ENCODE measurements around the gene DARS1. TPM values are rescaled to one million over a fixed set of nuclear protein-coding genes. Genes with fewer than 3 reads are reported as not detected.
A peak's percentile ranks its signal among the peaks of the same experiment; 100 is the strongest.

DARS1 gene
- total RNA-seq, 2 donors from 2014 or later, result 53.8 to 72.1 TPM

GRCh38 chr2:136010126-136010525 lies 24.7 kb upstream of the DARS1 start:
- Mint-ChIP-seq H3K4me1 (peaks cover 24% of the 10 kb centered on the region), H3K27me3 (no peaks in the 10 kb centered on the region), H3K36me3 (ENCODE audit: low read depth) (no peaks in the 10 kb centered on the region), H3K27ac (no peak overlapping the region), H3K4me3 (no peak overlapping the region)
- no peaks in the 10 kb centered on the region for H3K9me3 ChIP-seq (ENCODE audit: control insufficient read depth, low read length, poor library complexity, severe bottlenecking)
- ATAC-seq, result no peak
- DNase-seq, result no peak

- peak overlapping the region; percentile 79 for H3K4me3 Mint-ChIP-seq
- peaks cover 29% of the 10 kb centered on the region for H3K4me1 Mint-ChIP-seq
- DNase-seq, result peak in 2 of 3 donors; percentile 25 to 37
- H3K36me3 Mint-ChIP-seq (ENCODE audit: low read depth), result peaks cover 3% of the 10 kb centered on the region
- H3K27ac Mint-ChIP-seq, result peak overlapping the region; percentile 95
- peak; percentile 97 for ATAC-seq
- H3K27me3 Mint-ChIP-seq, result no peaks in the 10 kb centered on the region
- H3K9me3 ChIP-seq (ENCODE audit: control insufficient read depth, low read length, poor library complexity, severe bottlenecking), result no peaks in the 10 kb centered on the region
These were observed 22.9 kb upstream of the DARS1 start for GRCh38 chr2:136008205-136008865.

- peak overlapping the region; percentile 95 for H3K27ac Mint-ChIP-seq
- H3K36me3 Mint-ChIP-seq (ENCODE audit: low read depth), result peaks cover 3% of the 10 kb centered on the region
- no peaks in the 10 kb centered on the region for H3K9me3 ChIP-seq (ENCODE audit: control insufficient read depth, low read length, poor library complexity, severe bottlenecking)
- ATAC-seq, result no peak
- no peak for DNase-seq
- peaks cover 18% of the 10 kb centered on the region for H3K4me1 Mint-ChIP-seq
- H3K27me3 Mint-ChIP-seq, result no peaks in the 10 kb centered on the region
- no peak overlapping the region for H3K4me3 Mint-ChIP-seq
These were observed 21.2 kb upstream of the DARS1 start for GRCh38 chr2:136006658-136007057.

- H3K27ac Mint-ChIP-seq, result peak overlapping the region; percentile 95
- H3K36me3 Mint-ChIP-seq (ENCODE audit: low read depth), result peaks cover 3% of the 10 kb centered on the region
- no peaks in the 10 kb centered on the region for H3K27me3 Mint-ChIP-seq
These were observed 20.2 kb upstream of the DARS1 start for GRCh38 chr2:136005462-136006196.

GRCh38 chr2:136004965-136005364 lies 19.5 kb upstream of the DARS1 start:
- no peaks in the 10 kb centered on the region for H3K9me3 ChIP-seq (ENCODE audit: control insufficient read depth, low read length, poor library complexity, severe bottlenecking)
- peaks cover 3% of the 10 kb centered on the region for H3K36me3 Mint-ChIP-seq (ENCODE audit: low read depth)
- H3K4me3 Mint-ChIP-seq, result no peak overlapping the region
- DNase-seq, result no peak
- H3K27me3 Mint-ChIP-seq, result no peaks in the 10 kb centered on the region
- no peak for ATAC-seq
- H3K27ac Mint-ChIP-seq, result no peak overlapping the region
- H3K4me1 Mint-ChIP-seq, result peaks cover 22% of the 10 kb centered on the region

More at GRCh38 chr2:136005462-136006196, 20.2 kb upstream of the DARS1 start:
- H3K4me3 Mint-ChIP-seq, result no peak overlapping the region
- DNase-seq (no peak), ATAC-seq (no peak)
- no peaks in the 10 kb centered on the region for H3K9me3 ChIP-seq (ENCODE audit: control insufficient read depth, low read length, poor library complexity, severe bottlenecking)
- peaks cover 22% of the 10 kb centered on the region for H3K4me1 Mint-ChIP-seq

- ATAC-seq (no peak), DNase-seq (no peak)
- Mint-ChIP-seq H3K4me1 (peaks cover 16% of the 10 kb centered on the region), H3K27me3 (no peaks in the 10 kb centered on the region), H3K4me3 (no peak overlapping the region), H3K27ac (peak overlapping the region; percentile 27), H3K36me3 (ENCODE audit: low read depth) (peaks cover 3% of the 10 kb centered on the region)
- H3K9me3 ChIP-seq (ENCODE audit: control insufficient read depth, low read length, poor library complexity, severe bottlenecking), result no peaks in the 10 kb centered on the region
These were observed 15.7 kb upstream of the DARS1 start for GRCh38 chr2:136001131-136001530.

GRCh38 chr2:136000502-136000901 lies 15.1 kb upstream of the DARS1 start:
- ATAC-seq, result no peak
- no peak overlapping the region for H3K4me3 Mint-ChIP-seq
- no peaks in the 10 kb centered on the region for H3K27me3 Mint-ChIP-seq
- H3K9me3 ChIP-seq (ENCODE audit: control insufficient read depth, low read length, poor library complexity, severe bottlenecking), result no peaks in the 10 kb centered on the region
- peaks cover 16% of the 10 kb centered on the region for H3K4me1 Mint-ChIP-seq
- DNase-seq, result no peak
- peak overlapping the region; percentile 27 for H3K27ac Mint-ChIP-seq
- H3K36me3 Mint-ChIP-seq (ENCODE audit: low read depth), result peaks cover 3% of the 10 kb centered on the region

GRCh38 chr2:135999899-136000298 lies 14.5 kb upstream of the DARS1 start:
- peaks cover 2% of the 10 kb centered on the region for H3K36me3 Mint-ChIP-seq (ENCODE audit: low read depth)
- no peak overlapping the region for H3K27ac Mint-ChIP-seq
- DNase-seq (no peak), ATAC-seq (no peak)
- no peaks in the 10 kb centered on the region for H3K9me3 ChIP-seq (ENCODE audit: control insufficient read depth, low read length, poor library complexity, severe bottlenecking)
- peaks cover 15% of the 10 kb centered on the region for H3K4me1 Mint-ChIP-seq
- H3K4me3 Mint-ChIP-seq, result no peak overlapping the region
- no peaks in the 10 kb centered on the region for H3K27me3 Mint-ChIP-seq

- Mint-ChIP-seq H3K4me1 (peaks cover 12% of the 10 kb centered on the region), H3K27me3 (no peaks in the 10 kb centered on the region), H3K4me3 (no peak overlapping the region), H3K27ac (no peak overlapping the region), H3K36me3 (ENCODE audit: low read depth) (no peaks in the 10 kb centered on the region)
- ATAC-seq, result no peak
- no peaks in the 10 kb centered on the region for H3K9me3 ChIP-seq (ENCODE audit: control insufficient read depth, low read length, poor library complexity, severe bottlenecking)
- no peak for DNase-seq
These were observed 13.5 kb upstream of the DARS1 start for GRCh38 chr2:135998879-135999278.

- Mint-ChIP-seq H3K27me3 (no peaks in the 10 kb centered on the region), H3K4me3 (no peak overlapping the region), H3K27ac (no peak overlapping the region), H3K36me3 (ENCODE audit: low read depth) (no peaks in the 10 kb centered on the region), H3K4me1 (peaks cover 8% of the 10 kb centered on the region)
- H3K9me3 ChIP-seq (ENCODE audit: control insufficient read depth, low read length, poor library complexity, severe bottlenecking), result no peaks in the 10 kb centered on the region
- peak; percentile 64 for ATAC-seq
- no peak for DNase-seq
These were observed 12.0 kb upstream of the DARS1 start for GRCh38 chr2:135997380-135997779.

- peaks cover 8% of the 10 kb centered on the region for H3K4me1 Mint-ChIP-seq
- no peak for ATAC-seq
- DNase-seq, result no peak
- H3K4me3 Mint-ChIP-seq, result no peak overlapping the region
- H3K27ac Mint-ChIP-seq, result no peak overlapping the region
- no peaks in the 10 kb centered on the region for H3K27me3 Mint-ChIP-seq
- no peaks in the 10 kb centered on the region for H3K36me3 Mint-ChIP-seq (ENCODE audit: low read depth)
- H3K9me3 ChIP-seq (ENCODE audit: control insufficient read depth, low read length, poor library complexity, severe bottlenecking), result no peaks in the 10 kb centered on the region
These were observed 10.9 kb upstream of the DARS1 start for GRCh38 chr2:135996304-135996703.

GRCh38 chr2:135994281-135994680 lies 8.9 kb upstream of the DARS1 start:
- H3K36me3 Mint-ChIP-seq (ENCODE audit: low read depth), result no peaks in the 10 kb centered on the region
- no peak for ATAC-seq
- H3K27me3 Mint-ChIP-seq, result no peaks in the 10 kb centered on the region

GRCh38 chr2:135993421-135993820 lies 8.0 kb upstream of the DARS1 start:
- no peak for ATAC-seq
- Mint-ChIP-seq H3K4me1 (peaks cover 8% of the 10 kb centered on the region), H3K27ac (no peak overlapping the region), H3K27me3 (no peaks in the 10 kb centered on the region), H3K4me3 (no peak overlapping the region), H3K36me3 (ENCODE audit: low read depth) (no peaks in the 10 kb centered on the region)
- no peak for DNase-seq
- no peaks in the 10 kb centered on the region for H3K9me3 ChIP-seq (ENCODE audit: control insufficient read depth, low read length, poor library complexity, severe bottlenecking)

More at GRCh38 chr2:135994281-135994680, 8.9 kb upstream of the DARS1 start:
- H3K27ac Mint-ChIP-seq, result no peak overlapping the region
- no peak for DNase-seq
- H3K4me1 Mint-ChIP-seq, result peaks cover 8% of the 10 kb centered on the region
- no peak overlapping the region for H3K4me3 Mint-ChIP-seq
- no peaks in the 10 kb centered on the region for H3K9me3 ChIP-seq (ENCODE audit: control insufficient read depth, low read length, poor library complexity, severe bottlenecking)

GRCh38 chr2:135991861-135992260 lies 6.4 kb upstream of the DARS1 start:
- H3K27ac Mint-ChIP-seq, result no peak overlapping the region

More at GRCh38 chr2:135991861-135992260, 6.4 kb upstream of the DARS1 start:
- no peaks in the 10 kb centered on the region for H3K36me3 Mint-ChIP-seq (ENCODE audit: low read depth)
- H3K4me1 Mint-ChIP-seq, result peaks cover 4% of the 10 kb centered on the region
- no peak overlapping the region for H3K4me3 Mint-ChIP-seq
- no peaks in the 10 kb centered on the region for H3K27me3 Mint-ChIP-seq
- no peak for ATAC-seq
- H3K9me3 ChIP-seq (ENCODE audit: control insufficient read depth, low read length, poor library complexity, severe bottlenecking), result no peaks in the 10 kb centered on the region
- no peak for DNase-seq
